ENCODE data around the gene MYL5.
"Not testable (repeated sequence)": the region's sequence is repeated elsewhere in the genome, so short reads cannot be mapped to it uniquely, and the experiment has no call there.

The MYL5 gene

DNA sequence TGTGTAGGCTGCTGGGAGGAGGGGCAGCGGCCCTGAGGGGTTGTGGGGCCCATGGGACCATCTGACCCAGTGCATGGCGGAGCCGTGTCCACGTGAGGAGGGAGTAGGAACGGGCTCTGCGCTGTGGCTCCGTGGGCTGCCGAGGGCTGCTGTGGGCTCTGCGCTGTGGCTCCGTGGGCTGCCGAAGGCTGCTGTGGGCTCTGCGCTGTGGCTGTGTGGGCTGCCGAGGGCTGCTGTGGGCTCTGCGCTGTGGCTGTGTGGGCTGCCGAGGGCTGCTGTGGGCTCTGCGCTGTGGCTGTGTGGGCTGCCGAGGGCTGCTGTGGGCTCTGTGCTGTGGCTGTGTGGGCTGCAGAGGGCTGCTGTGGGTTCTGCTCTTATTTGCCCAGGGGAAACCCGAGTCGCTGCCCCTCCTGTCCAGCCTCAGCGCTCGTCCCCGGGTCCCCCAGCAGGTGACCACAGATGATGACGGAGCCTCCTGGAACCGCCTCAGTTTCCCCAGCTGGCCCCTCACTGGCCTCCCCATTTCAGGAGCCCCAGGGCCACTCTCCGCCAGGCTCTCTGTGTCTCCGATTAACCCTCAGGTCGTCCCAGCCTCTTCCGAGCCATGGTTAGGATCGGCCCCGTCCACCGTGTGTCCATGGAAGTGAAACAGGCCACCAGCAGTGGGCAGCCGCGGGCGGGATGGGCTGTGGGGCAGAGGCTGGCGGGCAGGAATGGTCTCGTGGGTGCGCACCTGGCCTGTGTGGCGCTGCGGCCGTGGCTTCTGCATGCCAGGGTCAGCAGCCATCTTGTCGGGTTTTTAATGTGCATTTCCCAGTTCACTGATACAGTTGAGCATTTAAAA lies 51.3 kb downstream of the MYL5 start:
- no peak for DNase-seq (ENCODE audit: low spot score)

DNA sequence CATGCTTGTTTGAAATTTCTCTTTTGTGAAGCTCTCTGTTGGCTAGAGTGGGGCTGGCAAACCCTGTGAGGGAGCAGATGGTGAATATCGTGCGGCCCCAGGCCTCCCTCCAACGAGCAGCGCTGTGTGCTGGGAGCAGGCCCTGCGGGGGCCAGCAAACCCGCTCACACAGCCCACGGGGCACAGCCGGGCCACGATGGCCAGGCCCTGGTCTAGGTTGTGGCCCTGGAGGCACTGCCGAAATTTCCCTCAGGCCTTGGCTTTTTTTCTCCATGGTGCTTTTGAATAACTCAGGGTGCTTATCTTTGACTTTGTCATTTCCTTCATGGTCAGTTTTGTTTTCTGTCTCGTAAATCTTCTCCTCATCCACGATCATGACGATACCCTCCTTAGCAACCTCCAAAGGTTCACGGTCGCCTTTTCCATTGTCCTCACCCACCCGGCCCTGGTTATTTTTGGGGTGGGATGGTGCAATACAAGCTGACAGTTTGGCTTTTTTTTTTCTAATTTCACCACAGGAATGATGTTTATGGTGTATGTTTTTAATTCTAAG lies 52.0 kb downstream of the MYL5 start:
- DNase-seq (ENCODE audit: low spot score) = no peak

GRCh38 chr4:726838-727237 lies 52.5 kb downstream of the MYL5 start:
- no peak for DNase-seq (ENCODE audit: low spot score)

GRCh38 chr4:727576-727975 lies 53.2 kb downstream of the MYL5 start:
- DNase-seq (ENCODE audit: low spot score) = no peak

DNA sequence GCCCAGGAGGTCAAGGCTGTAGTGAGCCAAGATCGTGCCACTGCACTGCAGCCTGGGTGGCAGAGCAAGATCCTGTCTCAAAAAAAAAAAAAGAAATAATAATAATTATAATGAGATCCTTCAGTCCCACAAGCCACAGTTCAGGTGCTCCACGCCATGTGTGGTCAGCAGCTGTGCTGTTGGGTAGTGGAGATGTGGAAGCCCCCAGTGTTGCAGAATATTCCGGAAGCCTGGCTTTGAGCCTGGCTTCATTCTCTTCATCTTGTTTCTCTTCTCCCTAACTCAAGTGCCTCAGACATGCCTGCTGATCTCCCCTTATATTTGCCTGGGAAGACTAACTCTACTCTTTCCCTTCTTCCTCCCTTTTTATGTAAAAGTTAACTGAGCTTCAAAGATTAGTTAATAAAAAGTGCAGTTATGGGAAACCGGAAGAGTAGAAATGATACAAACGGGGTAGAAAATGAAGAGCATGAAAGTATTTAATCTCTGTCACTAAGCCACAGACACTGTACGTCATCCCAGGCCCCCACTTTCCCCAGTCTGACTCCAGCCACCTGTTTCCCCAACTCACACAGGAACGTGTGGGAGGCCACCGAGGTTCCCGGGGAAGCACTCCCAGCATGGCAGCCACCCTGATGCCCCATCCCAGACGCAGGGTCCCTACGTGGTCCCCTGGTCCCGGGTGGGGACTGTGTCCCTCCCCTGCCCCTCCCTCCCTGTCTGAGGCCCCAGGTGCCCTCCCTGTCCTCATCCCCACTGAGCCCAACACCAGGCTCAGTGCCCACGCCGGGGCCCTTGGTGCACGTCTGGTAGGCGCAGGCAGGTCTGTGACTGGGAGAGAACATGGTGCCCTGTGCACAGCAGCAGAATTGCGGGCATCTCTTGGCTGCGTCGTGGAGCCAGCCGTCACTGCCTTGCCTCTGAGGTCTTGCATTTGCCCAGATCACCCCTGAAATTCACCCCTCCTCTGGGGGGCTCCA lies 55.3 kb downstream of the MYL5 start:
- no peak for DNase-seq (ENCODE audit: low spot score)

- no peak for DNase-seq (ENCODE audit: low spot score)
These were observed 56.2 kb downstream of the MYL5 start for GRCh38 chr4:730511-730910.

DNA sequence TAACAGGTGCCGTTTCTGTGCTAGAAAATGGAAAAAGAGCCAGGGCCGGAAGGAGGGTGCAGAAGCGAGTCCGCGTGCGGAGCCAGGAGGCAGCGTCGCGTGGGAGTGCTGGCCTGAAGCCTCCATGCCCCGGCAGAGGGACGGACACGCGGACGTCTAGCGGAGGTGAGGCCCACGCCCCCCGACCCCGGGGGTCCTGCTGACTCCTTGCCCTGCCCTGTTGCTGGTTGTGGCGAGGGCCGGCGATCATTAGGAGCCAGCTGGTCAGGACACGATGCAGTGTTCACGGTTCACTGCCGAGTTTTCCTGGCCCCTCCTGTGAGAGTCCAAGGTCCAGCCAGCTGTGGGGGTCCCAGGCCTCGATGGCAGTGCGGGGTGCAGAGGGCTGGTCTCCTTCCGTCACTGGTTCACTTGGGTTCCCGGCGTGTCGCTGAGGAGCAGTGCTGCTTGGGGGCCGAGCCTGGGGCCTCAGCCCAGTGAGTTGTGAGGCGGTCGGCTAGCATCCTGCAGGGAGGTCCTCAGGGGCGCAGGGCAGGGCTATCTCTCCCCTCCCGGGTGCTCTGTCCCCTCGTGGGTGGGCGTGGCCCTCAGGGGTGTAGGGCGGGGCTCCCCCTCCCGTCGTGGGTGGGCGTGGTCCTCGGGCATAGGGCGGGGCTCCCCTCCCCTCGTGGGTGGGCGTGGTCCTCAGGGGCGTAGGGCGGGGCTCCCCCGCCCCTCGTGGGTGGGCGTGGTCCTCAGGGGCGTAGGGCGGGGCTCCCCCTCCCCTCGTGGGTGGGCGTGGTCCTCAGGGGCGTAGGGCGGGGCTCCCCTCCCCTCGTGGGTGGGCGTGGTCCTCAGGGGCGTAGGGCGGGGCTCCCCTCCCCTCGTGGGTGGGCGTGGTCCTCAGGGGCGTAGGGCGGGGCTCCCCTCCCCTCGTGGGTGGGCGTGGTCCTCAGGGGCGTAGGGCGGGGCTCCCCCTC lies 56.9 kb downstream of the MYL5 start:
- DNase-seq (ENCODE audit: low spot score) = not testable (repeated sequence)

Measured in COLO829 (cell line).